NCI-H345 treated with DMSO at 0.1 percent for 48 hours (cell line): ENCODE data around the gene FAM81A.
"Not testable (repeated sequence)": the region's sequence is repeated elsewhere in the genome, so short reads cannot be mapped to it uniquely, and the experiment has no call there.

Source experiments
- DNase-seq: peaks from one replicate; lab custom pipeline; 2025; ENCODE audit not compliant: unreplicated experiment; lab: John Stamatoyannopoulos, UW

The FAM81A gene

DNA sequence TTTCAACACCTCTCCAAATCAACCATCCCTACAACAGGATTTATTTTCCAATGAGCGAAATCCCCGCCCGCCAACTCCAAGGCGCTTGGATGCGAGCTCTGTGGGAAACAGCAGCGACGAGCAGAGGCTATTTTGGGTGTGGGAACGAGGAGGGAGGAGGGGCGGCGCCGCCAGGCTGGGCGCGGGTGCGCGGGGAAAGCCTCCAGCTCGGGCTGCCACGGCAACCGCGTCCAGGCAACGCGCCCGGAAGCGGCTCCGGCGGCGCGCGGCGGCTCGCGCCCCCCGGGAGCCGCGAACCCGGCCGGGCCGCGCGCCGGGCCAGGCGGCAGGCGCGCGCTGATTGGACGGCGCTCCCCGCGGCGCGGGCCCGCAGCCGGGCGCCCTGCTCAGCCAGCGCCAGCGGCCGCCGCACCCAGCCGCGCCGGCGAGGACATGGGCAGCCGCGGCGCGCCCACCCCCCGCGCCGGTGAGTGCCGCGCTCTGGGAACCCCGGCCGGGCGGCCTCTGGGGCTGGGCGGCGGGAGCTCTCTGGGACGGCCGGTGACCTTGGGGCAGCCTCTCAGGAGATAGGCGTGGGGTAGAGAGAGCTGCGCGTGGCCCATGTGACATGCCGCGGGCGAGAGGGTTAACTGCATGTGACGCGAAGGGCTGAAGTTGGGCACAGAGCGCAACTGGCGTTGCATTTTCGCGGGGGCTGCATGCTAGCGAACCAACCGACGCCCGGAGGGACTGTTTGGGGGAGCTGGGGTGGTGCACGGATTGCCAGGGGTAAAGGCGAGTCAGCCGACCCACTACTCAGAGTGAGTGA, at the start of gene FAM81A:
Gene FAM81A (plus strand): TSS at position 370 of the 808 bp plus-strand sequence. CDS start 20,441 bp downstream, outside the sequence.
- DNase-seq = peak; percentile 39

- DNase-seq = no peak
Measured at GRCh38 chr15:59388670-59389069, 49.3 kb upstream of the FAM81A start.

- no peak for DNase-seq
Measured at GRCh38 chr15:59392299-59392698, 45.7 kb upstream of the FAM81A start.

DNA sequence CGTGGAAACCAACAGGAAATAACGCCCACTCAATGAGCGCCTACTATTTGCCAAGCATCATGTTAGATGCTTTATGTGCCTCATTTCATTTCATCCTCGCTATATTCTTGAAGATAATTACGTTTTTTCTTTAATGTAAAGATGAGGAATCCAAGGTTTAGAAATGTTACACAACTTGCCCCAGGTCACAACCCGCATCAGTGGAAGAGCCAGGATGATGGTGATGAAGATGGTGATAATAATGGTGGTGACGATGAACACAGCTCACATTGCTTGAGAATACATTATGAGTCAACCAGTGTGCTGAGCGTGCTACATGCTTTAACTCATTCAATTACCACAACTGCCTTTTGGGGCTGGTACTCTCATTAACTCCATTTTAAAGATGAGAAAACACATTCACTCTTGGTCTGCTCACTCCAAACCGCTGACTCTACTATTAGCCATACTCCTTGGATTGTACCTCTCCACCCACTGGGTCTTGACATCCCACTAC, 43.8 kb upstream of the FAM81A start:
- DNase-seq = no peak

DNA sequence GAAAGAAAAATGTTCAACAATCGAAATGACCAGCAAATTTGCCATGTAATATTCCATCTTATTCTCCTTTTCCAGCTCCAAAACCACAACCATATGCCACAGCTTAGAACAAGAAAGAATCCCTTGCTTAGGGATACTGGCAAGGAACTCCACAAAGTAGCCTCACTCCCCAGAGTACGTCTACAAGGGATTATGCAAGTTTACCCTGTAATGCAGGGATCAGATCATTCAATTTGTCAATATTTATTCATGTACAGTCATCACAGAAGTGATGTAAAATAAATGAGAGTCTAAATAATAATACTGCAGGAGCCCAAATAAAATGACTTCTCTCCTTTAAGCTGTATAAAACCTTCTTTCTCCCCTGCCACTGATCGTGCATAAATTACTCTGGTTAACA, 41.8 kb upstream of the FAM81A start:
- DNase-seq = no peak

- no peak for DNase-seq
Measured at GRCh38 chr15:59396679-59397078, 41.3 kb upstream of the FAM81A start.

DNA sequence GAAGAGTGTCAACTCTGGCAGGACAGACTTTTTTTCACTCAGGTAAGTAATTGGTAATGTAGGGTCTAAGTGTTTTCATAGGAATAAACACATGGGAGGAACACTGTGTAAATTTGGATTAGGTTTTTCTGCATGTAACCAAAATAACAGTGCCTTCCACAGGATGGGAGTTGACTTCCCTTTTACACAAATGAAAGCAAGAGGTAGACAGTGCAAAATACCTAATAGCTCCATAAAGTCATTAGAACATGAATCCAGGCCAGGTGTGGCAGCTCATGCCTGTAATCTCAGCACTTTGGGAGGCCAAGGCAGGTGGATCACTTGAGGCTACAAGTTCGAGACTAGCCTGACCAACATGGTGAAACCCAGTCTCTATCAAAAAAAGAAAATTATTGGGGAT, 39.8 kb upstream of the FAM81A start:
- DNase-seq = no peak

DNA sequence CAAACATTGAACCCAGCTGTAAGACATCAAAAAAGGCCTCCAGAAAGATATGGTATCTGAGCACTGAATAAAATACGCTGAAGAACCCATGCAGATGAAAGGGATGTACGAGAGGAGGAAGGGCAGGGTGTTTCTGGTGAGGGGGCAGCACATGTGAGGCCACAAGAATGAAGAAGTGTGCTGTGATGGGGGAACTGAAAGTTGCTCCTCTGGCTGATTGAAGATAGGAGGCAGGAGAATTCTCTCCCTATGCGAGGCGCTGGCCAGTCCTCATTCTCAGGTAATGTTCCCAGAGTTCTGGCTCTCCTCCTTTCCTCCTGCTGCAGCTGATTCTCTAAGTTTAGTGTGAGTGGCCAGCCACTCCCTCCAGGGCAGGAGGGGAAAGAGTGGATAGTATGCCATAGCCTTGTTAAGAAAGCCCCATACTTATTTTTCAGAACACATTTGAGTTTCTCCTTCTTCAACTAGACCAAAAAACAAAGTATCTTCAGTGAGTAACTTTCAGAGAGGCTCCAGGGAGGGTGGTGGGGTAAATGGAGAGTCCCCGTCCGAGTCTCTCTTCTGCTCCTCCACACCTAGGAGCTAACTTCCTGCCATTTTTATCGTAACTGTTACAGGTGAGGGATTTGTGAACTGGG, 38.4 kb upstream of the FAM81A start:
- no peak for DNase-seq

GRCh38 chr15:59400103-59400813, 37.7 kb upstream of the FAM81A start:
- no peak for DNase-seq

- not testable (repeated sequence) for DNase-seq
Measured at GRCh38 chr15:59401051-59401823, 36.7 kb upstream of the FAM81A start.

- peak; percentile 63 for DNase-seq
Measured at GRCh38 chr15:59401824-59402569, 36.0 kb upstream of the FAM81A start.

DNA sequence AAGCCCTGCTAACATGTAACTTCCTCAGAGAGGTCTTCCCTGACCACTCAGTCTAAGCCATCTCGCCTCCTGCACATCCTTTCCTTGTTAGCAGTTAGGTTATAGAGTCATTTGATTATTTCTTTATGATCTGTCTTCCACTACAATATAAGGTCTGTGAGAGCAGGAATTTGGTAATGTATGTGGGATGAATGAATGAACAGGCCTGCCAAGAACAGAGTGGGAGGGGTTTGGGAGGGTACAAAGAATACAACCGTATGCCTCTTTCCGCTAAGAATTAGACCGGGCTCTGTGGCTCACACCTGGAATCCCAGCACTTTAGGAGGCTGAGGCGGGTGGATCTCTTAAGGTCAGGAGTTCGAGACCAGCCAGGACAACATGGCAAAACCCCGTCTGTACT, 32.9 kb upstream of the FAM81A start:
- DNase-seq = no peak

- DNase-seq = no peak
Measured at GRCh38 chr15:59406446-59406845, 31.5 kb upstream of the FAM81A start.

DNA sequence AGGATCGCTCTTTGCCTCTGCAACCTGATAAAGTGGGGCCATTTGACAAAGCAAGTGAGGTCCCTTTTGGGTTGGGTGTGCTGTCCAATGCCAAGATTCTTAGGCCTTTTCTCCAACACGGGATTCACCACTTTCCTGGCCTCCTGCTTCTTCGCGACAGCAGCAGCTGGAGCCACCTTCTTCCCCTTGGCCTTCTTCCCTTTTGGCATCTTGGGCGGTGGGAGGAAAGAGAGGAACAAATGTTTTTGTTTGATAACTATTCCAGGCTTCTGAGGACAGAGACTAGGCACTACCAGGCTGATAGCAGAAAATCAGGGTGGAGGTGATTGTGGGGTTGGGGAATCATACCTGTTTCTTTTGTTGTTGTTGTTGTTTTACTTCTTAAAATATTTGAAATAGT, 30.0 kb upstream of the FAM81A start:
- DNase-seq = no peak

- no peak for DNase-seq
Measured at GRCh38 chr15:59410391-59410896, 27.5 kb upstream of the FAM81A start.

DNA sequence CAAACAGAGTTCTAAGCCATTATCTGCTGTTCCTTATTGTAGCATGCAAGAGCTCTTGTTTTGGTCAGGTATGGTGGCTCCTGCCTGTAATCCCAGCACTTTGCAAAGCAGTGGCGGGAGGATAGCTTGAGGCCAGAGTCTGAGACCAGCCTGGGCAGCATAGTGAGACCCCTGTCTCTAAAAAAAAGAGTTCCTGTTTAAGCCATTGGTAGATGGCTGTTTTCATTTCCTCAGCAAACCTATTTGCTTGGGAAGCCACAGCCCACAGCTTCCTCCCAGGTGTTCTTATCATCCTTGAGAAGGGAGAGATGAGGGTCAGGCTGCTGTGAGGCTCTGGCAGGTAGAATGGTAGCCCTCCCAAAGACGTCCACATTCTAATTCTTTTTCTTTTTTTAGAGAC, 24.4 kb upstream of the FAM81A start:
- no peak for DNase-seq

- DNase-seq = no peak
Measured at GRCh38 chr15:59416816-59417215, 21.2 kb upstream of the FAM81A start.

GRCh38 chr15:59419170-59419569, 18.8 kb upstream of the FAM81A start:
- no peak for DNase-seq

GRCh38 chr15:59420108-59420507, 17.9 kb upstream of the FAM81A start:
- DNase-seq = no peak

- DNase-seq = no peak
Measured at GRCh38 chr15:59420986-59421618, 16.9 kb upstream of the FAM81A start.
